Mesenchymal stem cell (in vitro differentiated cells and primary cell): Measurements from ENCODE around the gene OR52E8.

ENCODE experiments used
- DNase-seq: peaks from one replicate; pipeline ENCODE4 v3.0.0-alpha.2; 2013
- H2AFZ ChIP-seq: one replicate; pipeline ENCODE4 v1.6.1; 2013; ENCODE audit warnings: low read depth, mild to moderate bottlenecking, control low read depth, inconsistent platforms, low read length, moderate library complexity
- H2AK5ac ChIP-seq: 2 replicates; pipeline ENCODE4 v1.6.1; 2013; ENCODE audit warnings: low read length, moderate library complexity, mild to moderate bottlenecking, inconsistent platforms; ENCODE audit not compliant: severe bottlenecking
- H2BK120ac ChIP-seq: one replicate; pipeline ENCODE4 v1.6.1; 2013; ENCODE audit warnings: low read depth, mild to moderate bottlenecking, inconsistent platforms, low read length, moderate library complexity
- H2BK12ac ChIP-seq, 2 experiments: one replicate each; pipeline ENCODE4 v1.6.1; 2013; ENCODE audit warnings: inconsistent platforms in 2 of 2, low read length in 2 of 2, mild to moderate bottlenecking in 2 of 2, moderate library complexity in 2 of 2, control low read depth in 1 of 2
- H2BK15ac ChIP-seq: one replicate; pipeline ENCODE4 v1.6.1; 2013; ENCODE audit warnings: mild to moderate bottlenecking, low read depth, inconsistent platforms; ENCODE audit not compliant: poor library complexity, severe bottlenecking
- H2BK5ac ChIP-seq: 2 replicates; pipeline ENCODE4 v1.6.1; 2013; ENCODE audit warnings: low read depth, mild to moderate bottlenecking, low read length, control low read depth, inconsistent platforms; ENCODE audit not compliant: poor library complexity, severe bottlenecking
- H3K14ac ChIP-seq, 2 experiments: one replicate each; pipeline ENCODE4 v1.6.1; 2013; ENCODE audit warnings: inconsistent platforms in 2 of 2, low read length in 2 of 2, control low read depth in 1 of 2, mild to moderate bottlenecking in 1 of 2, moderate library complexity in 1 of 2
- H3K18ac ChIP-seq, 2 experiments: one replicate each; pipeline ENCODE4 v1.6.1; 2013; ENCODE audit warnings: inconsistent platforms in 2 of 2, low read length in 2 of 2, control low read depth in 1 of 2, low read depth in 1 of 2, mild to moderate bottlenecking in 1 of 2
- H3K23ac ChIP-seq, 2 experiments: one replicate each; pipeline ENCODE4 v1.6.1; 2013; ENCODE audit warnings: inconsistent platforms in 2 of 2, low read length in 2 of 2, mild to moderate bottlenecking in 2 of 2, moderate library complexity in 2 of 2, control low read depth in 1 of 2
- H3K27ac ChIP-seq: 2 replicates; pipeline ENCODE4 v1.5.1; 2013; ENCODE audit warnings: mild to moderate bottlenecking, moderate library complexity, low read length, control low read depth, inconsistent platforms; ENCODE audit not compliant: poor library complexity, severe bottlenecking
- H3K27me3 ChIP-seq, 2 experiments: 2 replicates each; pipeline versions ENCODE4 v1.6.1 to v1.7.0; 2013; ENCODE audit warnings: low read length in 2 of 2, mild to moderate bottlenecking in 2 of 2, moderate library complexity in 2 of 2, control low read depth in 1 of 2, inconsistent platforms in 1 of 2; ENCODE audit not compliant: control insufficient read depth in 1 of 2, insufficient read depth in 1 of 2
- H3K36me3 ChIP-seq, 2 experiments: 2 replicates each; pipeline versions ENCODE4 v1.6.1 to v1.7.0; 2013; ENCODE audit warnings: low read length in 2 of 2, control low read depth in 1 of 2, inconsistent platforms in 1 of 2, low read depth in 1 of 2, mild to moderate bottlenecking in 1 of 2; ENCODE audit not compliant: insufficient read depth in 2 of 2, control insufficient read depth in 1 of 2
- H3K4ac ChIP-seq, 2 experiments: one replicate each; pipeline ENCODE4 v1.6.1; 2013; ENCODE audit warnings: inconsistent platforms in 2 of 2, low read length in 2 of 2, mild to moderate bottlenecking in 2 of 2, moderate library complexity in 2 of 2, control low read depth in 1 of 2, low read depth in 1 of 2
- H3K4me1 ChIP-seq: 2 replicates; pipeline ENCODE4 v1.6.1; 2013; ENCODE audit warnings: low read depth, low read length, control low read depth; ENCODE audit not compliant: control insufficient read depth, insufficient read depth
- H3K4me2 ChIP-seq: 2 replicates; pipeline ENCODE4 v1.6.1; 2013; ENCODE audit warnings: low read length, mild to moderate bottlenecking, inconsistent platforms; ENCODE audit not compliant: poor library complexity, severe bottlenecking
- H3K4me3 ChIP-seq, 2 experiments: 2 replicates each; pipeline versions ENCODE4 v1.5.1 to v1.7.0; 2013; ENCODE audit warnings: low read length in 2 of 2, mild to moderate bottlenecking in 2 of 2, control low read depth in 1 of 2, low read depth in 1 of 2; ENCODE audit not compliant: insufficient read depth in 1 of 2
- H3K79me1 ChIP-seq: replicated peaks from 2 replicates; pipeline ENCODE4 v1.6.1; 2013; ENCODE audit warnings: mild to moderate bottlenecking, control low read depth, low read length, inconsistent platforms; ENCODE audit not compliant: poor library complexity, severe bottlenecking
- H3K9ac ChIP-seq: 2 replicates; pipeline ENCODE4 v1.7.0; 2013; ENCODE audit warnings: mild to moderate bottlenecking, low read length, moderate library complexity
- H3K9me3 ChIP-seq: 2 replicates; pipeline ENCODE4 v1.7.0; 2013; ENCODE audit warnings: mild to moderate bottlenecking, low read length; ENCODE audit not compliant: control insufficient read depth
- H4K8ac ChIP-seq: one replicate; pipeline ENCODE4 v1.6.1; 2013; ENCODE audit warnings: inconsistent platforms, mild to moderate bottlenecking, low read length, moderate library complexity
- H4K91ac ChIP-seq: one replicate; pipeline ENCODE4 v1.6.1; 2013; ENCODE audit warnings: mild to moderate bottlenecking, low read length, inconsistent platforms
- WGBS: methylation state at CpG from one replicate; pipeline ENCODE4 v1.1.7; 2013; ENCODE audit warnings: mixed read lengths; 5-methylcytosine and 5-hydroxymethylcytosine counted together

Gene OR52E8

DNA sequence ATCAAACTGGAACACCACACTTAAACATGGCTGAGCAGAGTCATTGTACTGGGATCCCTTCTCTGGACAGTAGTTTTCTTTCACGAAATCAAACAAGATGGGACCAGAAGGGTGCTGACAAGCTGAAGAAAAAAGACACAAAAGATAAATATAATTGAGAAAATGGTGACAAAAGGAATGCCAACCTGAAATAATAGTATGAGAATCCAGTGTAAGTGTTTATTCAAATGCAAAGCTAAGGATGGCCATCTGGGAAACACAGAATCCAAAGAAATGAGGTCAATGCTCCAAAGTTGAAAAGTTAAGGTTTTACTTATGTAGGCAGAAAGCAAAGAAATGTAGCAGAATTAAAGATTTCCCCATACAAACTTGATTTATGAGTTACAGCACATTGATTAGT lies 30.2 kb upstream of the OR52E8 start:
- no peak overlapping the region for H2AFZ ChIP-seq
- H3K9me3 ChIP-seq, result no peaks in the 10 kb centered on the region
- no peak overlapping the region for H3K4ac ChIP-seq
- no peak overlapping the region for H3K23ac ChIP-seq
- no peak overlapping the region for H2BK5ac ChIP-seq
- H2BK12ac ChIP-seq, result no peak overlapping the region
- no peak overlapping the region for H4K91ac ChIP-seq
- no peak overlapping the region for H3K14ac ChIP-seq
- DNase-seq, result no peak
- H3K4me3 ChIP-seq, result no peak overlapping the region
- no peaks in the 10 kb centered on the region for H3K27me3 ChIP-seq
- WGBS, result 63% methylated on average over 1 of the region's 1 CpG
- no peak overlapping the region for H3K4me2 ChIP-seq
- no peak overlapping the region for H2AK5ac ChIP-seq
- H2BK15ac ChIP-seq, result no peak overlapping the region
- H3K4me1 ChIP-seq, result no peaks in the 10 kb centered on the region
- H3K18ac ChIP-seq, result no peak overlapping the region
- H2BK120ac ChIP-seq, result no peak overlapping the region
- no peaks in the 10 kb centered on the region for H3K36me3 ChIP-seq
- H4K8ac ChIP-seq, result no peak overlapping the region
- H3K9ac ChIP-seq, result no peak overlapping the region
- H3K27ac ChIP-seq, result no peak overlapping the region
- no peaks in the 10 kb centered on the region for H3K79me1 ChIP-seq

- Histone ChIP-seq H3K9me3 (no peaks in the 10 kb centered on the region), H4K91ac (no peak overlapping the region), H3K4me1 (no peaks in the 10 kb centered on the region), H2BK15ac (no peak overlapping the region), H3K4me3 (no peak overlapping the region), H3K27me3 (no peaks in the 10 kb centered on the region), H3K4me2 (no peak overlapping the region), H3K27ac (no peak overlapping the region), H2BK5ac (no peak overlapping the region), H3K14ac (no peak overlapping the region), H2AK5ac (no peak overlapping the region), H3K9ac (no peak overlapping the region), H2AFZ (no peak overlapping the region), H3K18ac (no peak overlapping the region), H2BK120ac (no peak overlapping the region), H3K23ac (no peak overlapping the region), H3K4ac (no peak overlapping the region), H4K8ac (no peak overlapping the region), H3K36me3 (no peaks in the 10 kb centered on the region), H2BK12ac (no peak overlapping the region), H3K79me1 (no peaks in the 10 kb centered on the region)
- WGBS, result 60% methylated on average over 2 of the region's 3 CpGs
- no peak for DNase-seq
These were observed 29.7 kb upstream of the OR52E8 start for GRCh38 chr11:5887172-5887571.

GRCh38 chr11:5881756-5882155 lies 24.3 kb upstream of the OR52E8 start:
- Histone ChIP-seq H3K4me2 (no peak overlapping the region), H3K4ac (no peak overlapping the region), H3K27ac (no peak overlapping the region), H3K4me1 (no peaks in the 10 kb centered on the region), H3K4me3 (no peak overlapping the region), H3K23ac (no peak overlapping the region), H2BK12ac (no peak overlapping the region), H2AK5ac (no peak overlapping the region), H3K14ac (no peak overlapping the region), H3K36me3 (no peaks in the 10 kb centered on the region), H3K9me3 (no peaks in the 10 kb centered on the region), H4K8ac (no peak overlapping the region), H3K27me3 (peaks cover 0 to 2% of the 10 kb centered on the region in 2 experiments), H3K18ac (no peak overlapping the region), H2BK15ac (no peak overlapping the region), H3K9ac (no peak overlapping the region), H2AFZ (no peak overlapping the region), H2BK120ac (no peak overlapping the region), H3K79me1 (no peaks in the 10 kb centered on the region), H4K91ac (no peak overlapping the region), H2BK5ac (no peak overlapping the region)
- DNase-seq, result no peak

DNA sequence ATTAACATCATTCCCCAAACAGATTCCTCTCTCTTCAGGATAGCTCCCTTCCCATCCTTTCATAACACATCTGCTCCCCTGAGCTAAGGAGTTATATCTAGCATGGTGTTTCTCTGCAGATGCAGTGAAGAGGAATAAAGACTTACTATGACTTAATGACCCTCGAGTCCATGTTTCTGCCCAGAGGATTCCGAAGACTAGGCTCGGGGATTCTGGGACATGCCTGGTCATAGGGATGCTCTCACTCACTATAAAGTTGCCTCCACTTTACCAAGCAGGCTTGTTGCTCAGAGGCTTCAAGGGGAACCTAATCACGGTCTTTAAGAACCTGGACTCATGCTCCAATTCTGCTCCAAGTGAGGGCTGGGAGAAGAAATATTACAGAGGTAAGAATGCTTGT lies 22.8 kb upstream of the OR52E8 start, which contains the start of gene OR52E4:
Gene OR52E4 (plus strand): TSS at position 301 of the 400 bp plus-strand sequence. CDS start 3,664 bp downstream, outside the sequence.
- Histone ChIP-seq H2BK12ac (no peak within 1 kb of the TSS), H2BK5ac (no peak within 1 kb of the TSS), H2BK15ac (no peak within 1 kb of the TSS), H2BK120ac (no peak within 1 kb of the TSS), H3K4ac (no peak within 1 kb of the TSS), H3K9me3 (no peaks in the 10 kb centered on the region), H3K9ac (no peak within 1 kb of the TSS), H3K18ac (no peak within 1 kb of the TSS), H3K14ac (no peak within 1 kb of the TSS), H3K27me3 (peaks cover 0 to 2% of the 10 kb centered on the region in 2 experiments), H2AK5ac (no peak within 1 kb of the TSS), H4K8ac (no peak within 1 kb of the TSS), H3K23ac (no peak within 1 kb of the TSS), H3K4me3 (no peak within 1 kb of the TSS), H3K27ac (no peak within 1 kb of the TSS), H3K4me2 (no peak within 1 kb of the TSS), H2AFZ (no peak within 1 kb of the TSS), H4K91ac (no peak within 1 kb of the TSS), H3K36me3 (no peaks in the 10 kb centered on the region), H3K79me1 (no peaks in the 10 kb centered on the region), H3K4me1 (no peaks in the 10 kb centered on the region)
- no peak for DNase-seq
- 71% methylated on average over 4 of the region's 4 CpGs for WGBS
